Natural killer cell treated with Interleukin-12 subunit alpha and Interleukin-12 subunit beta and Interleukin-15 and Interleukin-18, amount 100 ng/mL, for 72 hours (primary cell): ENCODE data around the gene HSD17B2. TPM values are rescaled to one million over a fixed set of nuclear protein-coding genes. Genes with fewer than 3 reads are reported as not detected.
A peak's percentile ranks its signal among the peaks of the same experiment; 100 is the strongest.

Experiments
- ATAC-seq, 2 donors: fragments of 150-1000 bp; cut with Tn5 transposase in 1 of 2; sonication (Bioruptor Pico), chemical (Tn5 transposase) in 1 of 2; 2 replicates each; pipeline ENCODE4 v1.10.0; 2021
- DNase-seq: peaks from one replicate; pipeline ENCODE4 v3.0.0; 2022; ENCODE audit warnings: low spot score
- H3K27ac Mint-ChIP-seq, 2 donors: 1 replicate in 1 of 2; 2 replicates in 1 of 2; pipeline ENCODE4 v1.8.0; 2022; ENCODE audit warnings: mixed read lengths in 2 of 2, mild to moderate bottlenecking in 1 of 2, moderate library complexity in 1 of 2
- H3K27me3 Mint-ChIP-seq, 2 donors: 1 replicate in 1 of 2; 2 replicates in 1 of 2; pipeline ENCODE4 v1.8.0; 2022; ENCODE audit warnings: mixed read lengths in 2 of 2
- H3K36me3 Mint-ChIP-seq: one replicate; pipeline ENCODE4 v1.8.0; 2022; ENCODE audit warnings: mixed read lengths
- H3K4me1 Mint-ChIP-seq, 2 donors: 1 replicate in 1 of 2; 2 replicates in 1 of 2; pipeline ENCODE4 v1.8.0; 2022; ENCODE audit warnings: low read depth in 2 of 2, mixed read lengths in 2 of 2, mild to moderate bottlenecking in 1 of 2
- H3K4me3 Mint-ChIP-seq: one replicate; pipeline ENCODE4 v1.8.0; 2022; ENCODE audit warnings: mixed read lengths
- H3K9me3 Mint-ChIP-seq: 2 replicates; pipeline ENCODE4 v1.8.0; 2022; ENCODE audit warnings: mixed read lengths
- total RNA-seq, 2 donors: library from RNA; stranded (reverse); gene quantifications; one replicate each; pipeline ENCODE4 v1.2.3, GENCODE V29; 2022

The HSD17B2 gene
- total RNA-seq, 2 donors from 2014 or later, result not detected

GRCh38 chr16:82031116-82032084 lies 3.7 kb upstream of the HSD17B2 start:
- Mint-ChIP-seq H3K36me3 (no peaks in the 10 kb centered on the region), H3K27me3 (peaks cover 7 to 17% of the 10 kb centered on the region in 2 donors), H3K4me3 (no peak overlapping the region), H3K9me3 (no peaks in the 10 kb centered on the region), H3K27ac (no peak overlapping the region), H3K4me1 (no peaks in the 10 kb centered on the region)
- DNase-seq, result no peak
- ATAC-seq, result no peak

GRCh38 chr16:82033006-82033405 lies 2.0 kb upstream of the HSD17B2 start:
- Mint-ChIP-seq H3K4me1 (no peaks in the 10 kb centered on the region), H3K4me3 (no peak overlapping the region), H3K9me3 (no peaks in the 10 kb centered on the region), H3K27me3 (peaks cover 8 to 17% of the 10 kb centered on the region in 2 donors), H3K36me3 (no peaks in the 10 kb centered on the region), H3K27ac (no peak overlapping the region)
- DNase-seq, result no peak
- peak in 1 of 2 donors; percentile 4 for ATAC-seq

DNA sequence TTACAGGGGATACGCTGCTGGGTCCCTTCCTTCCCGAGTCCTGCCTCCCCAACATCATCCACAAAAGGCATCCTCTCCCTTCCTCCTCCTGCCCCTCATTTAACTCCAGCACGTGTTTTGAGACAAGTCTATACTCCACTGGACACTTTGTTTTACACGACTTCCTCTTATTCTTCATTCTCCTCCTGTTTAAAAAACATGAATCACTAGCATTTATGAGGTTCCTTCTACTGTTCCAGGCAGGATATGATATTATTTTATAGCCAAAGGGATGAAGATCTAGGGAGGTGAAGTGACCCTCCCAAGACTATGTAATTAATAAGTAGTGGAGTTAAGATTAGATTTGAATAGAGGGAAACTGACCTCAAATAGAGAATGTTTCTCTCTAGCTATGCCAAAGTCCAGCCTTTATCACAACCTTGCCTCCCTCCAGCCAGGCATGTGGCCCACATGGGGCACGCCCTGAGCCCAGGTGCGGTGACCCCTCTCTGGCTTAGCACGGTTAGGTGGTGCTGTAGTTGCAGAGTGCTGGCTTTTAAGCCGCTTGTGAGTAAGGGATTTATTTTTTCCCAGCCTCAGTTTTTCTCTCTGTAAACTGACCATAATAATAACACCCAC lies 1.3 kb upstream of the HSD17B2 start:
- Mint-ChIP-seq H3K27me3 (peaks cover 14 to 21% of the 10 kb centered on the region in 2 donors), H3K36me3 (no peaks in the 10 kb centered on the region), H3K4me3 (no peak overlapping the region), H3K27ac (no peak overlapping the region), H3K4me1 (no peaks in the 10 kb centered on the region), H3K9me3 (no peaks in the 10 kb centered on the region)
- DNase-seq, result no peak
- ATAC-seq, result no peak

- Mint-ChIP-seq H3K27me3 (peaks cover 22 to 27% of the 10 kb centered on the region in 2 donors), H3K4me3 (no peak overlapping the region), H3K27ac (no peak overlapping the region), H3K36me3 (no peaks in the 10 kb centered on the region), H3K9me3 (no peaks in the 10 kb centered on the region), H3K4me1 (no peaks in the 10 kb centered on the region)
- no peak for ATAC-seq
- DNase-seq, result no peak
These were observed 2.2 kb downstream of the HSD17B2 start for GRCh38 chr16:82037251-82037650.

DNA sequence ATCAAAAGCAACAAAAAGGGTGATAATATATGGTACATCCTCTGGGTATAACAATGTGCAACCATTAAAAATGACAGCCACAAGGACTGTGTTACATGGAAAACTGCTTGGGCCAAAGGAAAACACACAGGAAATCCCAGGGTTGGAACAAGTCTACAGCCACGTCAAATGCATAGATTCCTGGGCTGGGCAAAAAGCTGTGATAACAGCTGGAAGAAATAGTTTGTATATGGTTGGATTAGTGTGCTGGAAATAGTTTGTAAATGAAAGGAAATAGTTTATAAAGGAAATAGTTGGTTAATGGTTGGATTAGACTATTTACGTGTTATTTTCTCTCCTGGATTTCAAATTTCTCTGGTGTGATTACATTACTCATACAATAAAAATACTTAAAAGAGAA lies 2.6 kb downstream of the HSD17B2 start:
- Mint-ChIP-seq H3K36me3 (no peaks in the 10 kb centered on the region), H3K27ac (no peak overlapping the region), H3K4me3 (no peak overlapping the region), H3K27me3 (peaks cover 22 to 24% of the 10 kb centered on the region in 2 donors), H3K9me3 (no peaks in the 10 kb centered on the region), H3K4me1 (no peaks in the 10 kb centered on the region)
- ATAC-seq, result no peak
- no peak for DNase-seq

DNA sequence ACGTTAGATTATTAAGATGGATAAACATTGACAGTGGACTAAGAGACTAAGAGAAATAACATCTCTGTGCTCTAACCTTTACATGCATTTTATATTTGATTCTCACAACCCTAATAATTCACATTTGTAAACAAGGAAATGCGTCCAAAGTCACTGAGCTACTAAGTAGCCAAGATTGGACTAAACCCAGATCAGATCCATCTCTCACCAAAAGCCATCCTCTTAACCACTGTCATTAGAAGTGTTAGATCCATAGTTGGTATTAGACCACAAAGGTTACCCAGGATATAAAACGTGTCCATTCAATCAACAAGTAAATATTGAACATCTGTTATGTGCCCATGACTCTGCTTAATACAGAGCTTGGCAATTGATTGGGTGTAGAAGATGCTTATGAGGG lies 5.2 kb downstream of the HSD17B2 start:
- ATAC-seq (no peak), DNase-seq (no peak)
- Mint-ChIP-seq H3K27me3 (peaks cover 13 to 22% of the 10 kb centered on the region in 2 donors), H3K27ac (no peak overlapping the region), H3K36me3 (no peaks in the 10 kb centered on the region), H3K4me1 (no peaks in the 10 kb centered on the region), H3K4me3 (no peak overlapping the region), H3K9me3 (no peaks in the 10 kb centered on the region)

DNA sequence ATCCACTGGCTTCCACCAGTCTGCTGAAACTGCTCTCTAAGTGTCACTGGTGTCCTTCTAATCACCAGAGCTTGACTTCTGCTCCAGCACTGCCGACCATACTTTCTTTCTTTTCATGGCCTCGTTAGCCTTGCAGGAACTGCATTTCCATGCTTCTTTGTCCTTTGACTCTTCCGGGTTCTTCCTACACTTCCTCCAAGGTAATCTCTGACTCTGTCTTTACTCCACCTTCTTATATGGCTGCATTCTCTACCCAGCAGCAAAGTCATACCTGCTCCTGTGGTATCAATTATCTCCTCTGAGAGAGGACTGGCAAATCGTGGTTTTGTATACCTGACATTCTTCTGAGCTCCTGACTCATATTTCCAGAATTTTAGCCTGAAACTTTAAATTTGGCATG lies 6.5 kb downstream of the HSD17B2 start:
- Mint-ChIP-seq H3K27me3 (peaks cover 10 to 15% of the 10 kb centered on the region in 2 donors), H3K4me1 (no peaks in the 10 kb centered on the region), H3K27ac (no peak overlapping the region), H3K36me3 (no peaks in the 10 kb centered on the region), H3K4me3 (no peak overlapping the region), H3K9me3 (no peaks in the 10 kb centered on the region)
- no peak for ATAC-seq
- no peak for DNase-seq

DNA sequence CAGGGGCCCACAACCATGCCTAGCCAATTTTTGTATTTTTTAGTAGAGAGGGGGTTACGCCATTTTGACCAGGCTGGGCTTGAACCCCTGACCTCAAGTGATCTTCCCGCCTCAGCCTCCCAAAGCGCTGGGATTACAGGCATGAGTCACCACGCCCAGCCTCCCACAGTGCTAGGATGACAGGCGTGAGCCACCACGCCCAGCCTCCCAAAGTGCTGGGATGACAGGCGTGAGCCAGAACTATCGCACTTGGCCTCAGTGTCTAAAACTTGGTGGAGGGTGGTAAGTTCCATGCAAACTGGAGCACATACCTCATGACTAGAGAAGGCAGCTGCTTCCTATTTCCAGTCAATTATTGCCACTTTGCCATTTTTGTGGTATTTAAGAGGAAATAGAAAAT lies 7.1 kb downstream of the HSD17B2 start:
- ATAC-seq (no peak), DNase-seq (no peak)
- Mint-ChIP-seq H3K27ac (no peak overlapping the region), H3K27me3 (peaks cover 14 to 17% of the 10 kb centered on the region in 2 donors), H3K36me3 (no peaks in the 10 kb centered on the region), H3K4me1 (no peaks in the 10 kb centered on the region), H3K4me3 (no peak overlapping the region), H3K9me3 (no peaks in the 10 kb centered on the region)

DNA sequence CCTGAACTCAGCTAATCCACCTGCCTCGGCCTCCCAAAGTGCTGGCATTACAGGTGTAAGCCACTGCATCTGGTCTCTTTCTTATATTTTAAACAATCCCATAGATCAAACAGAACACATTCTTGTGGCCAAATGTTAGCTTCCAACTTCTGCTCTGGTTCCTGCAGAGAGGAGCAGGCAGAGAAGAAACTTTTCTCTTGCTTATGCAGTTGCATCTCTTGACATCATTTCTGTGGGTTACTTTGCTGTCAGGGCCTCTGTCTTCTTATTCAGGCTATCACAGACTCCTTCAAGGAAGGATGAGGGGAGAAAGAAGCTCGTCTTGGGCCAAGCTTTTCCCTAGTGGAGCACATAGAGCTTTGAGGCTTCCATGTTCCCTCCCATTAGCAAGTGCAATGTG lies 7.8 kb downstream of the HSD17B2 start:
- no peak overlapping the region for H3K27ac Mint-ChIP-seq
- no peaks in the 10 kb centered on the region for H3K36me3 Mint-ChIP-seq
- DNase-seq, result no peak
- no peak overlapping the region for H3K4me3 Mint-ChIP-seq
- no peak for ATAC-seq
- H3K27me3 Mint-ChIP-seq, result peaks cover 21 to 24% of the 10 kb centered on the region in 2 donors
- H3K4me1 Mint-ChIP-seq, result no peaks in the 10 kb centered on the region
- no peaks in the 10 kb centered on the region for H3K9me3 Mint-ChIP-seq

DNA sequence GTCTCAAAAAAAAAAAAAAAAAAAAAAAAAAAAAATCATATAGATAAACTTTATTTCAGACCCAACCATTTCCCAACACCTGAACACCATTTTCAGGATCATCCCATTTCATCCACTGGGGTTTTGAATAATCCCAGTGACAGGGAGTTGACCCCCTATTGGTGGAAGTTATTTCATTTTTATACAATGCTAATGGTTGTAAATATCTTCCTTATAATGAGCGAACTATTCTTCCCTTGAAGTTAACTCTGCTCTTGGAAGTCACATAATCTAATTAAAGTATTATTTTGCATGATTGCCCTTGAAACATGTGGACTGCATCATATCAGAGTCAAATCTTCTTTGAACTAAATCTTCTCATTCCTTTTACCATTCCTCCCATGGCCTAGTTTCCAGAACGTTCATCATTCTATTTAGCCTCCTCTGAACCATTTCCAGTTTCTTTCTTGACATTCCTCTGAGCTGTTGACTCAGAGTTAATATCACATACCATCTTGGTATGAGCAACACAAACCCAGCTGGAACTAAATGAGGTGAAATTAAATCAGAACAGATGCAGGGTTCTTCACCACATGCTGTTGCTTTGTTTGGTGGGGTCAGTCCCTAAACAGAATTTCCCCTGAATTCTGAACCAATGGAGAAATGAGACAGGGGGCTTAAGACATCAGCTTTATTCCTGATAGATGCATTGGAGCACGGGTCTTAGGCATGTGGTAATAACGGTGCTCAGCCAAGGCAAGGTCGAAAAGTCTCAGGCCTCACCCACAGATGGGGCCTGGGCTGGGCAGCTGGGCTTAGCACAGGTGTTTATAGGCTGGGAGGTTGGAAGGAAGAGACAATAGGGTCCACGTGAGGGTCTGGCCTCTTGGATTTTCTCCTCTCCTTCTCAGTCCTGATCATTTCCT lies 8.9 kb downstream of the HSD17B2 start:
- H3K36me3 Mint-ChIP-seq, result no peaks in the 10 kb centered on the region
- no peaks in the 10 kb centered on the region for H3K4me1 Mint-ChIP-seq
- H3K4me3 Mint-ChIP-seq, result no peak overlapping the region
- DNase-seq, result no peak
- H3K9me3 Mint-ChIP-seq, result no peaks in the 10 kb centered on the region
- H3K27ac Mint-ChIP-seq, result no peak overlapping the region
- peaks cover 23 to 25% of the 10 kb centered on the region in 2 donors for H3K27me3 Mint-ChIP-seq
- ATAC-seq, result no peak

DNA sequence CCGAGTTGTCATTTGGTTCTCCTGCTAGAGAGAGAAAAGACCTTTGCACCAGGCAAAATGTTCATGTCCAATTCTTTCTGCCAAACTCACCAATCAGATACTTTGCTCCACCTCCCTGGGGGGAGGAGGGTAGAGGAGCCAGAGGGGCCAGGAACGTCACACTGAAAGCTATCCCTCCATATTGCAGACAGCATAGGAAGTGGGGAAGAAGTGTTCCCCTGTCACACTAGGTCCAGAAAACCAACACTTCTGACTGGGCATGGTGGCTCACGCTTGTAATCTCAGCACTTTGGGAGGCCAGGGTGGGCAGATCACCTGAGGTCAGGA lies 9.5 kb downstream of the HSD17B2 start:
- Mint-ChIP-seq H3K27me3 (peaks cover 19 to 20% of the 10 kb centered on the region in 2 donors), H3K36me3 (no peaks in the 10 kb centered on the region), H3K27ac (no peak overlapping the region), H3K9me3 (no peaks in the 10 kb centered on the region), H3K4me1 (no peaks in the 10 kb centered on the region), H3K4me3 (no peak overlapping the region)
- ATAC-seq (no peak), DNase-seq (no peak)

DNA sequence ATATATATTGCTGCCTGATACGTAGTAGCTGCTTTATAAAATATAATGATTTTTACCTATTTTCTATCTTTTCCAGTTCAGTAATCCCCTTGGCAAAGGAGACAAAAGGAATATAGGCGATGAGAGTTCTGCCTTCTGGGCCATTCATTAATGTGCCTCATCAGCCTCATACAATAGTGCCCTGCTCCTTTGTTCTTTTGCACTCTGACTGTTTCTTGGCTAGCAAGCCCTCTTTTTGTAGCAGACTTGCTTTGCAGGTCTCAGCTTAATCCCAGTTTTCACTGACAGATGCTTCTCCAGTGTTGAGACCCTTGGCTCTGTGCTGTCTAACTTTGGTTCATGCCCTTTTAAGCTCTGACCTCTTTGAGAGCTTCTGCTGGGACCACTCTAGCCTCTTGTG lies 10.4 kb downstream of the HSD17B2 start:
- H3K4me1 Mint-ChIP-seq, result no peaks in the 10 kb centered on the region
- H3K36me3 Mint-ChIP-seq, result no peaks in the 10 kb centered on the region
- H3K4me3 Mint-ChIP-seq, result no peak overlapping the region
- H3K9me3 Mint-ChIP-seq, result no peaks in the 10 kb centered on the region
- H3K27ac Mint-ChIP-seq, result no peak overlapping the region
- H3K27me3 Mint-ChIP-seq, result peaks cover 24% of the 10 kb centered on the region in 2 donors
- DNase-seq (no peak), ATAC-seq (no peak)

DNA sequence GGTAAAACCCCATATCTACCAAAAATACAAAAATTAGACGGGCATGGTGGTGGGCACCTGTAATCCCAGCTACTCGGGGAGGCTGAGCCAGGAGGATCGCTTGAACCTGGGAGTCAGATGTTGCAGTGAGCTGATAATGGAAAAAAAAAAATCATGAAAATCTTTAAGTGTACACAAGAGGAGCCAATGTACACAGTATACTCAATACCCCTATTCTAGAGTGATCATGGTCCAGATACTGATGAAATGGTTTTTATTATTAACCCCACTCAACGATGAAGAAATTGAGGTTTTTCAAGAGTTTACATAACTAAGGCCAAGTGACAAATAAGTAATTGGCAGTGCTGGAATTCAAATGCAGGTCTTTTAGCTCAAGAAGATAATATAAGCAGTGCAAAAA lies 11.5 kb downstream of the HSD17B2 start:
- DNase-seq (no peak), ATAC-seq (no peak)
- H3K36me3 Mint-ChIP-seq, result no peaks in the 10 kb centered on the region
- H3K27me3 Mint-ChIP-seq, result peaks cover 26 to 30% of the 10 kb centered on the region in 2 donors
- H3K4me1 Mint-ChIP-seq, result no peaks in the 10 kb centered on the region
- no peaks in the 10 kb centered on the region for H3K9me3 Mint-ChIP-seq
- no peak overlapping the region for H3K4me3 Mint-ChIP-seq
- no peak overlapping the region for H3K27ac Mint-ChIP-seq

DNA sequence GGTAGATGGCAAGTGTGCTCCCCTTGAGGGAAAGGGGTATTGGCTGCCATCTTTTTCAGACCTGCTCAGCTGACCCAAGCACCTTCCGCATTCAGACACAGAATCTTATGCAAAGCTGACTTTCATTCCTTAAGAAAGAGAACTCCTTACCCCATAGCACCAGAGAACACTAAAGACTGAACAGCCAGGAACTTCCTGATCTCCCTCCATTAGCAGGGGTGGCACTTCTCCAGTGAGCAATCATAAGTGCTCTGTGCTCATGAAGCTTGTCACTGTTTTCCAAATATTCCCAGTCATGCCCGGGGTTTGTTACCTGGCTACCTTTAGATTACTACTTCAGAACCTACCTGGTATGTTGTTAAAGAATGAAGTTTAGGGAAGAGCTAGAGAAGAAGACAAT lies 11.9 kb downstream of the HSD17B2 start:
- no peak overlapping the region for H3K27ac Mint-ChIP-seq
- peaks cover 26 to 30% of the 10 kb centered on the region in 2 donors for H3K27me3 Mint-ChIP-seq
- no peak overlapping the region for H3K4me3 Mint-ChIP-seq
- DNase-seq, result no peak
- H3K9me3 Mint-ChIP-seq, result no peaks in the 10 kb centered on the region
- H3K36me3 Mint-ChIP-seq, result no peaks in the 10 kb centered on the region
- no peaks in the 10 kb centered on the region for H3K4me1 Mint-ChIP-seq
- no peak for ATAC-seq
